ENCODE measurements around the gene KLHL28.
"Not testable (repeated sequence)": the region's sequence is repeated elsewhere in the genome, so short reads cannot be mapped to it uniquely, and the experiment has no call there.

The KLHL28 gene

DNA sequence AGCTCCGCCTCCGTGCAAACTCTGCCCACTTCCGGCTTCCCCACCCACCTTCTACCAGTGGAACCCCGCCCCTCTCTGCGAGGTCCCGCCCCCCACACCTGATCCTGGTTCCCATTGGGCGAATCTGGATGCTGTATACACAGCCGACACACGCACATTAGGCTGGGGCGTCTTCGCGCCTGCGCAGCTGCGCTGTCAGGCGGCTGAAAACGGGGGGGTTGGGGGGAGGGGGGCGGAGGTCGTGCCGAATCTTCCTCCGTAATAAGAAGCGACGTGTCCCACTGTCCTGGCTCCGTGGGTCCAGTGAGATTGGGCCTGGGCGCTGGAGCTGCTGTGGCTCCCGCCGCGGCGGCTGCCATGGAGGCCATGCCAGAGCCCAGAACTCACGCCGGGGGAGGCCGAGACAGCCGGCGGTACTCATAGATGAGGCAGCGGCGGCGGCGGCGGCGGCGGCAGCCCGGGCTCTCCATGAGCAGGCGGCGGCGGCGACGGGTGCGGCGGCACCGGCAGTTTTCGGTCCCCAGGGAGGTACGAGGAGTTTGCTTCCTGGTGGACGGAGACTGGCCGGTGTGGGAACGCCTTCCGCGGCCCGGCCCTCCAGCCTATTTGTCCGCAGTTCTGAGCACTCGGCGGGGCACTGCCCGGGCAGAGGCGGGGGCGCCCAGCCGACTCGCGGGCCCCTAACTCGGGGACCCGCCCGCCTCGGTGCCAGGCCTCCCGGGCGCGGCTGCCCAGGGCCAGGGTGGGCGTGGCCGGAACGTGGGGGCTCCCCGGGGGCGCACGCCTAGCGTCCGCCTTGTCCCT lies 64.5 kb downstream of the KLHL28 start:
- peak; percentile 96 for DNase-seq (ENCODE audit: low spot score)

DNA sequence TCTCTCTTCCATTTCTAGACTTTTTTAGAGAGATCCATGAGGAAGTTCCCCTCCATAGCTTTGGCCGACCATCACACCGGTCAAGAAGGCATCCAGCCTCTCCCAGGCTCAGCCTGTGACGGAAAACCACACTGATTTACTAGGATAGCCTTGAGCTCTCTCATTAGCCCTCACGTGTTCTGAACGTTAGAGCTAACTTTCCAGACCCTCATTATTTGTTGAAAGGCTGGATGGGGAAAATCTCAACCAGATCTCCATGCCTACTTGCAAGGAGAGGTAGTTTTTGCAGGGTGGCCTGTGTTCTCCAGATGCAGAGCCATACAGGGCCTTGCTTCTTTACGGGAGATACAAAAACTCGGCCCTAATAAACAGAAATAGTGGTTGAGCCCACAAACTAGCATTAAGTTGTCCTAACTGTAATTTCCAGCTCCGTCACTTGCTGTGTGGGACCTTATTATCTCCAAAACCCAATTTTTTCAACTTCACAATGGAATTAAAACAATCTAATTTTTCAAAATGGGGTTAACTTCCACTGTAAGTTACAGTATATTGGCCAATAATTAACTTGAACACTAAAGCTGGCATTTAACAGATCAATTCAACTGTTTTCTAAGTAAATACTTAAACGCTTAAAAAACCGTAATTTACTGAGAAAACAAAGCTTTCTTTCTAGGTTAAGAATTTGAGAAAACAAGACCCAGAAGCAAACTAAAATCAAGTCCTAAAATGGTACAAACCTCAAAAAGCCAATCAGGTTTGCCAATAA lies 65.3 kb downstream of the KLHL28 start:
- no peak for DNase-seq (ENCODE audit: low spot score)

DNA sequence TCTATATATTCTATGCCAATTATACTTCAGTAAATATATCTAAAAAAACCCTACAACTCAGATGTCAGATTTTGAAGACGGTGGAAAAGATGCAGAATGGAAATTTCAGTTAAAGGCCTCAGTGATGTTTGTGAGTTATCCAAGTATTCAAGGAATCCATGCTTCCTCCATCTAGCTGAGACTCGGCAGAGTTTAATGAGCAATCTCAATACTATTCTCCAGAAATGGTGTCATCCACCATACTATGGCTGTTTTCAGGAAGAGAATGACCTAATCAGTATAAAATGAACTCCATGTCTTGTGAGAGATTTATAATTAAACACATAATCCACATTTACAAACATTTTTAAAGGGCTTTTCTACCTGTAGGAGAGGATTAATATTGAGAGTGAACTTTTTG lies 66.0 kb downstream of the KLHL28 start:
- DNase-seq (ENCODE audit: low spot score) = no peak

DNA sequence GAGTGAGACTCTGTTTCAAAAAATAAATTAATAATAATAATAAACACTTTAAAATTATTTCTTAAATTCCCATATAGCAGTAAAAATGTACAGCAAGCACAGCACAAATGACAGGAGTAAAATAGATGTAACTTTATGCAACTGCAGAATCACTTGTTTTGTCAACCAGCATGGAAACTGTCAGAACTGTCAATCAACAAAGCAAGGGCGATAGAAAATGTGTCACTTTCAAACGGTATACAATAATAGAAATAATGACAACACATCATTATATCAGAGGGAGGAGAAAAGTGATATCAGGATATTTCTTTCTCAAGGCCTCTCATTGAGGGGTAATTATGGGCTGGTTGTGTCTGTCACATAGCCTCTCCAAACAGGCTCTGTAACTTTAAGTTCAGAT lies 68.2 kb downstream of the KLHL28 start:
- no peak for DNase-seq (ENCODE audit: low spot score)

DNA sequence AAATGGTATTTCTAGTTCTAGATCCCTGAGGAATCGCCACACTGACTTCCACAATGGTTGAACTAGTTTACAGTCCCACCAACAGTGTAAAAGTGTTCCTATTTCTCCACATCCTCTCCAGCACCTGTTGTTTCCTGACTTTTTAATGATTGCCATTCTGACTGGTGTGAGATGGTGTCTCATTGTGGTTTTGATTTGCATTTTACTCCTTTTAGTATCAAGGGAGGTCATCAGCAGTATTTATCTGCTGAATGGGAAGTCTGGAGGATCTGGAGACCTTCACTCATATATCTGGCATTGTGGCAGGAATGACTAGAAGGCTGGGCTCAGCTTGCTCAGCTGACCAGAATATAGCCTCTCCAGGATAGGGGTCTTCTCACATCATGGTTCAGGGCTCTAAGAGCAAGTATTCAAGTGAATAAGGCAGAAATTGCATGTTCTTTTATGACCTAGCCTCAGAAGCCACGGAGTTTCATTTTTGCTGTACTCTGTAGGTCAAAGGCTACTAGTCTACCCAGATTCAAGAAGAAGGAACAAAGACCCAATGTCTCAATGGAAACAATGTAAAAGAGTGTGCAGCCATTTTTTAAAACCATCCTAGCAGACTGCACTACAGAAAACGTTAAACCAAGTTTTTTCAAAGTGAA lies 69.9 kb downstream of the KLHL28 start:
- DNase-seq (ENCODE audit: low spot score) = not testable (repeated sequence)

DNA sequence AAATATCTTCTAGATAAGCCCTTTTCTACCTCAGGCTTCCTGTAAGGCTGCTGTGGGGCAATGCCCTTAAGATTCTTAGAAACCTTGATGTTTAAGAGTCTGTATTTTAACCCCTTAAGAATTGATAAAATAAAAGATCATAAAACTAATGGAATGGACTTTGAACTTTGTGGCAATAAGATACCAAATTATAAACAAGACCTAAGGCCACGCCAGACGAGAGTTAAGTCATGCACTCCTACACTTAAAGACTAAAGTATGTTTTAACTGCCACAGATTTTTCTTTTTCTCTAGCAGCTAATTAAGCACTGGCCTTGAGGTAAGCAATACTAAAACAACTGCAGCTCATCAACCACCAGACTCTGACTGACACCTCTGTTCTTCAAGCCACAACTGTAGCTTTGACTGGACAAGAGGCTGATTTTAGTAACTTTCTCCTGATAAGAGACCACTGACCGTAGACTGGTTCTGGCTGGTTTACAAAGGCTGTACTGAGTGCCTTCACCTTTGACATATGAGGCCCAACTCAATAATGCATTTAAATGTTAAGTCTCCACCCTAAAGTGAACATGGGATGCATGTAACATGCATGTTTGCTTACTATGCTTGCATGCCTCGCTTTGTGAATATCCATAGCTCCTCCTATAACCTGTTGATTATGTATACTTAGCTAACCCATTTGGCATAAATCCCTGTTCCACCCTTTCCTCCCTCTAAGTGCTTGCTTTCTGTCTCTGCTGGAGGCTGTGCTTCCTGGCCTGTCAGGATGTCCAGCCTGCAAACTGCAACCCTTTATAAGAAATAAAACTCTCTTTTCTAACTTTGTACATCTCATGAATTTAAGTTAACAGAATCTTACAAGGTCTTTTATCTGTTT lies 71.9 kb downstream of the KLHL28 start:
- DNase-seq (ENCODE audit: low spot score) = no peak

DNA sequence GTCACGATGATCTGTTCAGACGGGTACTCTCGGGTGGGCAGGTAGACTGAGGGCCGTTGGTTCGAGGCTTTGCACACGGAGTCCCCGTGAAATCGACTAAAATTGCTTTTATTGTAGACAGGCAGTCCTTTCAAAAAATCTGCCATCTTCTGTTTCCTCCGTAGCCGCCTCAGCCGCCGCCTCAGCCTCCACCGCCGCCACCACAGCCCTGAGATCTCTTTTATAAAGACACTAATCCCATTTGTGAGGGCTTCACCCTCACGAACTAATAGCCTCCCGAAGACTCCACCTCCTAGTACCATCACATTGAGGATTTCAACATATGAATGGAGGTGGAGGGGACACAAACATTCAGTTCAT lies 74.2 kb downstream of the KLHL28 start:
- no peak for DNase-seq (ENCODE audit: low spot score)

DNA sequence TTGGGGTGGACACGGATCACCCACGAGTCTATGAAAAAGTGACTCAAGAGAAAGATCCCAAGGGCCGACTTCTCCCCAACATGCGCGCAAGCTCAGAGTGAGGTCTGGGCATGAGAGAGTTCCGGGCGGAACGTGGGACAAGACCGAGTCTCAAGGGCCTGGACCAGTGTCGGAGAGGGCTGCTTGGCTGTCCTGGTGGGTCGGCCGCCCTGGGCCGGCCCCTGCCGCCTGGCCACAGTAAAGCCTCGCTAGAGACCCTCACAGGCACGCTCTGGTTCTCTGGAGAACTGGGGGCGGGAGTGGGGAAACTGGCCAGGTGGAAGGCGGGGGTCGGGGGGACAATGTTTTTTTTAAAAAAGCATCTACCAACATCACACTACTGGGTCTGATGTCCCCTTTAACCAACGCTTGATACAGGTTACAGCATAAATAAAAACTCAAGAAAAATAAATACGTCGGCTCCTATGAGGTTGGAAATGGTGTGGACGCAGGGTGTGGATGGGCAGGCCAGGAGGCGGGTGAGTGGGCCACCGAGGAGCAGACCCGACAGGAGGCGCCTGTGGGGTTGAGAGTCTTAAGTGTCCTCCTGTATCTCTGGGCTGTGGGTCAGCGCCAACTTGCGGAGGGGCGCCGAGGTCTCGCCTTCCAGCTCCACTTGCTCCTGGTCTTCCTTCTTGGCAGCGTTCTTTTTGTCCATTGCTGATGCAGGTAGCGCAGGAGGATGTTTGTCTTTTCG lies 74.7 kb downstream of the KLHL28 start:
- DNase-seq (ENCODE audit: low spot score) = no peak

DNA sequence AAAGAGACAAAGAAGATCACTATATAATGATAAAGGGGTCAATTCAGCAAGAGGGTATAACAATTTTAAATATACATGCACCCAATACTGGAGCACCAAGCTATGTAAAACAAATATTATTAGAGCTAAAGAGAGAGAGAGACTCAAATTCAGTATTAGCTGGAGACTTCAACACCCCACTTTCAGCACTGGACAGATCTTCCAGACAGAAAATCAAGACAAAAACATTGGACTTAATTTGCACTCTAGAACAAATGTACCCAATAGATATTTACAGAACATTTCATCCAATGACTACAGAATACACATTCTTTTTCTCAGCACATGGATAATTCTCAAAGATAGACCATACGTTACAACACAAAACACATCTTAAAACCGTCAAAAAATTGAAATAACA lies 81.0 kb downstream of the KLHL28 start:
- DNase-seq (ENCODE audit: low spot score) = no peak
